GM18858 (cell line): ENCODE data around the gene DDX17.

Source experiments
- ATAC-seq: cut with Tn5 transposase; IDR thresholded peaks from one replicate; pipeline ENCODE4 v1.9.1; 2021; ENCODE audit not compliant: unreplicated experiment

The DDX17 gene

GRCh38 chr22:38467438-38467903, 38.6 kb downstream of the DDX17 start:
- no peak for ATAC-seq

GRCh38 chr22:38465673-38466490, 40.2 kb downstream of the DDX17 start:
- no peak for ATAC-seq

- ATAC-seq = no peak
Observed at GRCh38 chr22:38464992-38465672, 41.0 kb downstream of the DDX17 start.

- ATAC-seq = no peak
Observed at GRCh38 chr22:38462960-38463784, 42.9 kb downstream of the DDX17 start.

GRCh38 chr22:38461414-38462081, 44.6 kb downstream of the DDX17 start:
- no peak for ATAC-seq

GRCh38 chr22:38461057-38461413, 45.1 kb downstream of the DDX17 start:
- ATAC-seq = no peak

GRCh38 chr22:38460426-38460840, 45.7 kb downstream of the DDX17 start:
- no peak for ATAC-seq

- no peak for ATAC-seq
Observed at GRCh38 chr22:38456841-38457699, 49.0 kb downstream of the DDX17 start.

- ATAC-seq = no peak
Observed at GRCh38 chr22:38456272-38456835, 49.8 kb downstream of the DDX17 start.

- no peak for ATAC-seq
Observed at GRCh38 chr22:38455530-38456271, 50.4 kb downstream of the DDX17 start.

GRCh38 chr22:38455076-38455529, 51.0 kb downstream of the DDX17 start, which contains the start of gene KCNJ4:
KCNJ4 (minus strand) TSS chr22:38455199; CDS start chr22:38428132, 27,067 bp downstream.
- ATAC-seq = no peak

GRCh38 chr22:38454353-38455075, 51.6 kb downstream of the DDX17 start:
- no peak for ATAC-seq

- no peak for ATAC-seq
Observed at GRCh38 chr22:38453996-38454352, 52.1 kb downstream of the DDX17 start.

GRCh38 chr22:38453066-38453672, 52.9 kb downstream of the DDX17 start:
- no peak for ATAC-seq

GRCh38 chr22:38452373-38453065, 53.6 kb downstream of the DDX17 start:
- no peak for ATAC-seq

- ATAC-seq = no peak
Observed at GRCh38 chr22:38451864-38452263, 54.2 kb downstream of the DDX17 start.

- ATAC-seq = no peak
Observed at GRCh38 chr22:38451404-38451803, 54.7 kb downstream of the DDX17 start.
